ENCODE results near the gene GDF10.

GRCh38 chr10:47360419-47361040, 60.5 kb downstream of the GDF10 start:
- no peak for TF ChIP-seq POLR2A (IDR thresholded peaks at IDR 0.05)
- TF ChIP-seq, protein P1, sequence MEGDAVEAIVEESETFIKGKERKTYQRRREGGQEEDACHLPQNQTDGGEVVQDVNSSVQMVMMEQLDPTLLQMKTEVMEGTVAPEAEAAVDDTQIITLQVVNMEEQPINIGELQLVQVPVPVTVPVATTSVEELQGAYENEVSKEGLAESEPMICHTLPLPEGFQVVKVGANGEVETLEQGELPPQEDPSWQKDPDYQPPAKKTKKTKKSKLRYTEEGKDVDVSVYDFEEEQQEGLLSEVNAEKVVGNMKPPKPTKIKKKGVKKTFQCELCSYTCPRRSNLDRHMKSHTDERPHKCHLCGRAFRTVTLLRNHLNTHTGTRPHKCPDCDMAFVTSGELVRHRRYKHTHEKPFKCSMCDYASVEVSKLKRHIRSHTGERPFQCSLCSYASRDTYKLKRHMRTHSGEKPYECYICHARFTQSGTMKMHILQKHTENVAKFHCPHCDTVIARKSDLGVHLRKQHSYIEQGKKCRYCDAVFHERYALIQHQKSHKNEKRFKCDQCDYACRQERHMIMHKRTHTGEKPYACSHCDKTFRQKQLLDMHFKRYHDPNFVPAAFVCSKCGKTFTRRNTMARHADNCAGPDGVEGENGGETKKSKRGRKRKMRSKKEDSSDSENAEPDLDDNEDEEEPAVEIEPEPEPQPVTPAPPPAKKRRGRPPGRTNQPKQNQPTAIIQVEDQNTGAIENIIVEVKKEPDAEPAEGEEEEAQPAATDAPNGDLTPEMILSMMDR (IDR thresholded peaks at IDR 0.05), result no peak
